Measurements from ENCODE around the gene C19orf33.

The C19orf33 gene

GRCh38 chr19:38288123-38288855 is 15.8 kb upstream of the C19orf33 start:
- no peak overlapping the region for H3K4me3 ChIP-seq (ENCODE audit: low read length, poor library complexity, severe bottlenecking)
- peaks cover 12% of the 10 kb centered on the region; the same call in 1 of the 2 replicates for H3K79me2 ChIP-seq (ENCODE audit: insufficient read depth, low read length)
- H4K20me1 ChIP-seq (ENCODE audit: insufficient read depth, low read length, poor library complexity, severe bottlenecking): no peaks in the 10 kb centered on the region
- no peak overlapping the region for H3K9ac ChIP-seq (ENCODE audit: low read depth, low read length, poor library complexity, severe bottlenecking)
- H3K36me3 ChIP-seq (ENCODE audit: insufficient read depth, low read length): peaks cover 88% of the 10 kb centered on the region; the same call in 1 of the 2 replicates
- H3K4me2 ChIP-seq (ENCODE audit: low read depth, low read length, poor library complexity, severe bottlenecking): no peak overlapping the region
- no peaks in the 10 kb centered on the region for H3F3A ChIP-seq (ENCODE audit: low read depth)
- no peak for TF ChIP-seq CTCF (conservative IDR thresholded peaks at IDR 0.05; ENCODE audit: low read length)
- TF ChIP-seq EZH2phosphoT487 (IDR thresholded peaks at IDR 0.05; ENCODE audit: borderline replicate concordance): no peak
- H3K27me3 ChIP-seq (ENCODE audit: insufficient read depth, low read length, poor library complexity, severe bottlenecking): no peaks in the 10 kb centered on the region
- H3K9me3 ChIP-seq (ENCODE audit: insufficient read depth, low read depth, low read length): no peaks in the 10 kb centered on the region
- H3K4me1 ChIP-seq (ENCODE audit: insufficient read depth, low read length, poor library complexity, severe bottlenecking): no peaks in the 10 kb centered on the region
- H3K9me2 ChIP-seq (replicated peaks; ENCODE audit: low read depth, low read length): no peaks in the 10 kb centered on the region
- no peak overlapping the region for H2AFZ ChIP-seq (ENCODE audit: low read length)

GRCh38 chr19:38289955-38290354 is 14.1 kb upstream of the C19orf33 start:
- H4K20me1 ChIP-seq (ENCODE audit: insufficient read depth, low read length, poor library complexity, severe bottlenecking): no peaks in the 10 kb centered on the region
- no peak overlapping the region for H3K9ac ChIP-seq (ENCODE audit: low read depth, low read length, poor library complexity, severe bottlenecking)
- H3K4me1 ChIP-seq (ENCODE audit: insufficient read depth, low read length, poor library complexity, severe bottlenecking): no peaks in the 10 kb centered on the region
- H2AFZ ChIP-seq (ENCODE audit: low read length): no peak overlapping the region
- H3K4me2 ChIP-seq (ENCODE audit: low read depth, low read length, poor library complexity, severe bottlenecking): no peak overlapping the region
- no peak overlapping the region for H3K4me3 ChIP-seq (ENCODE audit: low read length, poor library complexity, severe bottlenecking)
- peaks cover 6% of the 10 kb centered on the region; the same call in 1 of the 2 replicates for H3K79me2 ChIP-seq (ENCODE audit: insufficient read depth, low read length)
- H3K36me3 ChIP-seq (ENCODE audit: insufficient read depth, low read length): peaks cover 84% of the 10 kb centered on the region; the same call in 1 of the 2 replicates
- H3K9me2 ChIP-seq (replicated peaks; ENCODE audit: low read depth, low read length): no peaks in the 10 kb centered on the region
- no peaks in the 10 kb centered on the region for H3F3A ChIP-seq (ENCODE audit: low read depth)
- H3K9me3 ChIP-seq (ENCODE audit: insufficient read depth, low read depth, low read length): no peaks in the 10 kb centered on the region
- H3K27me3 ChIP-seq (ENCODE audit: insufficient read depth, low read length, poor library complexity, severe bottlenecking): no peaks in the 10 kb centered on the region
- no peak for TF ChIP-seq EZH2phosphoT487 (IDR thresholded peaks at IDR 0.05; ENCODE audit: borderline replicate concordance)
- no peak for TF ChIP-seq CTCF (conservative IDR thresholded peaks at IDR 0.05; ENCODE audit: low read length)

- no peaks in the 10 kb centered on the region for H3K9me3 ChIP-seq (ENCODE audit: insufficient read depth, low read depth, low read length)
- no peaks in the 10 kb centered on the region for H3K27me3 ChIP-seq (ENCODE audit: insufficient read depth, low read length, poor library complexity, severe bottlenecking)
- H3F3A ChIP-seq (ENCODE audit: low read depth): no peaks in the 10 kb centered on the region
- no peaks in the 10 kb centered on the region for H4K20me1 ChIP-seq (ENCODE audit: insufficient read depth, low read length, poor library complexity, severe bottlenecking)
- peaks cover 4% of the 10 kb centered on the region; the same call in 1 of the 2 replicates for H3K79me2 ChIP-seq (ENCODE audit: insufficient read depth, low read length)
- no peak overlapping the region for H3K9ac ChIP-seq (ENCODE audit: low read depth, low read length, poor library complexity, severe bottlenecking)
- no peaks in the 10 kb centered on the region for H3K4me1 ChIP-seq (ENCODE audit: insufficient read depth, low read length, poor library complexity, severe bottlenecking)
- H3K4me2 ChIP-seq (ENCODE audit: low read depth, low read length, poor library complexity, severe bottlenecking): no peak overlapping the region
- peaks cover 76% of the 10 kb centered on the region; the same call in 1 of the 2 replicates for H3K36me3 ChIP-seq (ENCODE audit: insufficient read depth, low read length)
- no peak for TF ChIP-seq CTCF (conservative IDR thresholded peaks at IDR 0.05; ENCODE audit: low read length)
- TF ChIP-seq EZH2phosphoT487 (IDR thresholded peaks at IDR 0.05; ENCODE audit: borderline replicate concordance): no peak
- H3K9me2 ChIP-seq (replicated peaks; ENCODE audit: low read depth, low read length): no peaks in the 10 kb centered on the region
- H3K4me3 ChIP-seq (ENCODE audit: low read length, poor library complexity, severe bottlenecking): no peak overlapping the region
- no peak overlapping the region for H2AFZ ChIP-seq (ENCODE audit: low read length)
These were observed 13.4 kb upstream of the C19orf33 start for GRCh38 chr19:38290631-38291147.
